ENCODE results near the gene C2CD3.
"Not testable (repeated sequence)": the region's sequence is repeated elsewhere in the genome, so short reads cannot be mapped to it uniquely, and the experiment has no call there.

Gene C2CD3

GRCh38 chr11:74069146-74070046 lies 101.4 kb downstream of the C2CD3 start:
- no peak for DNase-seq (ENCODE audit: low spot score)

GRCh38 chr11:74066663-74067062 lies 104.1 kb downstream of the C2CD3 start:
- not testable (repeated sequence) for DNase-seq (ENCODE audit: low spot score)

- DNase-seq (ENCODE audit: low spot score), result not testable (repeated sequence)
Measured at GRCh38 chr11:74065534-74065933, 105.3 kb downstream of the C2CD3 start.

DNA sequence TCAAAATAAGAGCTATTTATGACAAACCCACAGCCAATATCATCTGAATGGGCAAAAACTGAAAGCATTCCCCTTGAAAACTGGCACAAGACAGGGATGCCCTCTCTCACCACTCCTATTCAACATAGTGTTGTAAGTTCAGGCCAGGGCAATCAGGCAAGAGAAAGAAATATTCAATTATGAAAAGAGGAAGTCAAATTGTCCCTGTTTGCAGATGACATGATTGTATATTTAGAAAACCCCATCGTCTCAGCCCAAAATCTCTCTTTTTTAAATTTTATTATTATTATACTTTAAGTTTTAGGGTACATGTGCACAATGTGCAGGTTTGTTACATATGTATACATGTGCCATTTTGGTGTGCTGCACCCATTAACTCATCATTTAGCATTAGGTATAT lies 107.2 kb downstream of the C2CD3 start:
- DNase-seq (ENCODE audit: low spot score), result not testable (repeated sequence)

DNA sequence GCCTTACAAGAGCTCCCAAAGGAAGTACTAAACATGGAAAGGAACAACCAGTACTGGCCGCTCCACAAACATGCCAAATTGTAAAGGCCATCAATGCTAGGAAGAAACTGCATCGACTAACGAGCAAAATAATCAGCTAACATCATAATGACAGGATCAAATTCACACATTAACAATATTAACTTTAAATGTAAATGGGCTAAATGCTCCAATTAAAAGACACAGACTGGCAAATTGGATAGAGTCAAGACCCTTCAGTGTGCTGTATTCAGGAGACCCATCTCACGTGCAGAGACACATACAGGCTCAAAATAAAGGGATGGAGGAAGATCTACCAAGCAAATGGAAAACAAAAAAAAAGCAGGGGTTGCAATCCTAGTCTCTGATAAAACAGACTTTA lies 109.2 kb downstream of the C2CD3 start:
- not testable (repeated sequence) for DNase-seq (ENCODE audit: low spot score)

- DNase-seq (ENCODE audit: low spot score), result peak; percentile 15
Measured at GRCh38 chr11:74057249-74058151, 113.3 kb downstream of the C2CD3 start.

DNA sequence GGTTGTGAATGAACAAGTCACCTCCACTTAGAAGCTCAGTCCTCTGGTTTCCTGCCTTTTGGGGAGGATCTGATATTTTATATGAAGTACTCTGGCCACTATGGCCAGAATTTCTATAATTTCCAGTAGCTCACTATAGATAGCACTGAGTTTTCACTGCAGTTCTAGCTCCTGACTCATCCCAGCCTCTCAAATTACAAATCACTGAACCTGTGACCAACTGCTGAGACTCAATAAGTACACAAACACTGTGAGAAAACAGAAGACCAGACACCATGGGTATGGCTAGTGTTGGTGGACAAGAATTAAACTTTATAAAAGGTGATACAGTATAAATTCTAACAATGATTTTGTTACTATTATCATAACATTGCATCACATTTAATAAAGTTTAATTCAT lies 114.9 kb downstream of the C2CD3 start:
- DNase-seq (ENCODE audit: low spot score), result peak; percentile 42

GRCh38 chr11:74050465-74050864 lies 120.3 kb downstream of the C2CD3 start:
- no peak for DNase-seq (ENCODE audit: low spot score)

- no peak for DNase-seq (ENCODE audit: low spot score)
Measured at GRCh38 chr11:74048993-74049392, 121.8 kb downstream of the C2CD3 start.

DNA sequence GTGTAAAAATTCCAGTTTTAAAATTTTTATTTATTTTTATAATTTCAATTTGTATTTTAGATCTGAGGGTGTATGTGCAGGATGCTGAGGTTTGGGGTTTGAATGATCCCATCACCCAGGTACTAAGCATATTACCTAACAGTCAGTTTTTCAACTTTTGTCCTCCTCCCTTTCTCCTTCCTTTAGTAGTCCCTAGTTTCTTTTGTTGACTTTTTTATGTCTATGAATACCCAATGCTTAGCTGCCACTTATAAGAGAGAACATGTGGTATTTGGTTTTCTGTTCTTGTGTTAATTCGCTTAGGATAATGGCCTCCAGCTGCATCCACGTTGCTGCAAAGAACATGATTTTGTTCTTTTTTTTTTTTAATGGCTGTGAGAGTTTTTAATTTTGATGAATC lies 126.3 kb downstream of the C2CD3 start:
- no peak for DNase-seq (ENCODE audit: low spot score)

GRCh38 chr11:74043450-74043849 lies 127.4 kb downstream of the C2CD3 start:
- no peak for DNase-seq (ENCODE audit: low spot score)

DNA sequence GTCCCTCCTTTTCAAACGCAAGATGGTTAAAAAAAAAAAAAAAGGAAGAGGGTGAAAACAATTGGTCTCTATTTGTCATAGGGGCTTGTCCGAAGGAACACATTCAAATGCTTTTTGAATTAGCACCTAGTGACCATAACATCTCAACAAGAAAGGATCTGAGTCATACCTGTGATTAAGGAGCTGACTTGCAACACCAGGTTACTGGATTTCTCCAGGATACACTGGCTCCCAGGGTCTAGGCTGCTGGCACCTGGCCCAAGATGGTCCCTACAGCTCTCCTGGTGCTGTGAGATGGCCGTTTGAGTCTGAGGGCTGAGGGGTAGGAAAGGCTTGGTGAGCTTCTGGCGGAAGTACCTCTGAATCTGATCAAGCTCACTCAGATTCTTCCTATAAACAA lies 133.5 kb downstream of the C2CD3 start:
- peak; percentile 67 for DNase-seq (ENCODE audit: low spot score)

GRCh38 chr11:74035264-74035663 lies 135.5 kb downstream of the C2CD3 start:
- DNase-seq (ENCODE audit: low spot score), result no peak

DNA sequence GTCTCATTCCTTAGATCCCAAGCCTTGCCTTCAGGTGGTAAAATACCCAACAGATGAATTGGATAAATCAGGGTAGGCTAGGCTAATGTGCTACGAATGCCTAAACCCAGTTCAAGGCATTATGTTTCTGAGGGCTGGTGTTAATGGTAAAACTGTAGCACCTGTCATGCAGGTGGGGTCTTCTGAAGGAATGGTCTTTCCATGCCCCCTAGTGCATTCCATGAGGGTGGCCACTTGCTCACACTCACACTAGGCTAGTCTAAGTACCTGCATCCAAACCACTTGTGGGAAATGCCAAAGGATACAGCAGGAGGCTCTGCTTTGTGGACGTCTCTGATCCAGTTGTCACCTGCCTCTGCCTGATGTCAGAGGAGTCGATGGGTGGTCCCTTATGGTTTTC lies 137.8 kb downstream of the C2CD3 start:
- no peak for DNase-seq (ENCODE audit: low spot score)

DNA sequence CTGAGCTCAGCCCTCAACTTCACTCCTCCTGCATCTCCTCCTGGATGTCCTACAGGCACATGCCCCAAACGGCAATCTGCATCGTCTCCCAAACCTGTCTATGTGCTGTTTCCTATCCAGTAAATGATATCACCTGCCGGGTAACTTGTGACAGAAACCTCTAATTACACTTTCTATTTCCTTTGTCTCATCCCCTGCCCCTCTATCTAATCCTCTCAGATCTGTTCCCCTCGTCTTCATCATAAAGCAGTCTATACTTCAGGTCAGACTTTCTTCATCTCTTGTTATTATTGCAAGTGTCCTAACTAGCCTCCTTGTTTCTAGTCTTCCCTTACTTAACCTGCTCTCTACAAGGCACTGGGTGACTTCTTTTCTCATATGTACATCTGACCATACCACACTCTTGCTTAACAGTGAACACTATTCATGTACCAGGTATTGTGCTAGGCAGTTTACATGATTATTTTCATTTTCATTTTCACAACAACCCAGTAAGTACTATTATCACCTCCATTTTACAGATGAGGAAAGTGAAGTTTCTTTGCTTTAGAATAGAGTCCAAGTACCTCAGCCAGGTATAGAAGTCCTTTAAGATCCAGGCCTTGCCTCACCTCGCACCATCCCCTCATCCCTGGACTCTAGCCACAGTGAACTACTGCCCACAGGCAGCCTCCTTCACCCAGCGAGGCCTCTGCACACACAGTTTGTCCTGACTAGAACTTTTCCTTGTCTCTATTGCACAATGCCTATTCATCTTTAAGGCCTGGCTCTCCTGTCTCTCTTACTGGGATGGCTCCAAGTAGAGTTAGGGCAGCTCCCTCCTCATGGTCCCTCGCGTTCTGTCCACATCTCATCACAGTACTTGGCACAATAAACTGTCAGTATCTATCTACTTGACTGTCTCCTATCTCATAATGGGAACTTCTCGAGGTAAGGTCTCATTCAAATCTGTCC lies 139.8 kb downstream of the C2CD3 start:
- DNase-seq (ENCODE audit: low spot score), result no peak

- DNase-seq (ENCODE audit: low spot score), result peak; percentile 33
Measured at GRCh38 chr11:74025467-74026166, 145.2 kb downstream of the C2CD3 start.

GRCh38 chr11:74024261-74025029 lies 146.4 kb downstream of the C2CD3 start:
- no peak for DNase-seq (ENCODE audit: low spot score)

GRCh38 chr11:74023276-74023675 lies 147.5 kb downstream of the C2CD3 start:
- DNase-seq (ENCODE audit: low spot score), result no peak

- no peak for DNase-seq (ENCODE audit: low spot score)
Measured at GRCh38 chr11:74022546-74022945, 148.3 kb downstream of the C2CD3 start.

DNA sequence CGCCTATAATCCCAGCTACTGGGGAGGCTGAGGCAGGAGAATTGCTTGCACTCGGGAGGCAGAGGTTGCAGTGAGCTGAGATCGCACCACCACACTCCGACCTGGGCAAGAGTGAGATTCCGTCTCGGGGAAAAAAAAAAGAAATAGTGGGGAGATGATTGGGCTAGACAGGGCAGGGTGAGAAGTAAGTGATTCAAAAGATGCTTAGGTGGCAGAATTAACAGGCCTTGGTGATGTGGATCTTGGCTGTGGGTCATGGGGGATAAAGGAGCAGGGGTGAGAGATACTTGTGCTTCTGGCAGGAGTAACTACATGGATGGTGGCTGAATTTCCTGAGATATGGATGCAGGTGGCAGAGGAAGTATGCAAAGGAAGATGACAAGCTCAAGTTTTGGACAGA lies 148.8 kb downstream of the C2CD3 start:
- no peak for DNase-seq (ENCODE audit: low spot score)
